ENCODE measurements around the gene SMO. TPM values are rescaled to one million over a fixed set of nuclear protein-coding genes. Genes with fewer than 3 reads are reported as not detected.

SMO gene
- total and polyA plus RNA-seq, 7 donors, result 0.60 to 18.6 (median 6.8) TPM

GRCh38 chr7:129163875-129164544, 24.4 kb upstream of the SMO start:
- Histone ChIP-seq H3K4me1 (peaks cover 0 to 12% (median 8%) of the 10 kb centered on the region in 4 donors), H3K9me3 (no peaks in the 10 kb centered on the region), H3K27ac (no peak overlapping the region), H3K27me3 (no peaks in the 10 kb centered on the region), H3K4me3 (no peak overlapping the region), H3K36me3 (no peaks in the 10 kb centered on the region)
- no peak for DNase-seq
- intact Hi-C loops (cut with DNase I), result loop anchor here (1.0 kb wide), 1 partner anchor 46 kb away; no protein-coding TSS in a partner anchor
- TF ChIP-seq, protein P1, sequence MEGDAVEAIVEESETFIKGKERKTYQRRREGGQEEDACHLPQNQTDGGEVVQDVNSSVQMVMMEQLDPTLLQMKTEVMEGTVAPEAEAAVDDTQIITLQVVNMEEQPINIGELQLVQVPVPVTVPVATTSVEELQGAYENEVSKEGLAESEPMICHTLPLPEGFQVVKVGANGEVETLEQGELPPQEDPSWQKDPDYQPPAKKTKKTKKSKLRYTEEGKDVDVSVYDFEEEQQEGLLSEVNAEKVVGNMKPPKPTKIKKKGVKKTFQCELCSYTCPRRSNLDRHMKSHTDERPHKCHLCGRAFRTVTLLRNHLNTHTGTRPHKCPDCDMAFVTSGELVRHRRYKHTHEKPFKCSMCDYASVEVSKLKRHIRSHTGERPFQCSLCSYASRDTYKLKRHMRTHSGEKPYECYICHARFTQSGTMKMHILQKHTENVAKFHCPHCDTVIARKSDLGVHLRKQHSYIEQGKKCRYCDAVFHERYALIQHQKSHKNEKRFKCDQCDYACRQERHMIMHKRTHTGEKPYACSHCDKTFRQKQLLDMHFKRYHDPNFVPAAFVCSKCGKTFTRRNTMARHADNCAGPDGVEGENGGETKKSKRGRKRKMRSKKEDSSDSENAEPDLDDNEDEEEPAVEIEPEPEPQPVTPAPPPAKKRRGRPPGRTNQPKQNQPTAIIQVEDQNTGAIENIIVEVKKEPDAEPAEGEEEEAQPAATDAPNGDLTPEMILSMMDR (IDR thresholded peaks at IDR 0.05), result peak; percentile 36 to 81 (median 55)
- no peak for TF ChIP-seq POLR2A (IDR thresholded peaks at IDR 0.05)
- WGBS, 2 donors, result 63 to 66% methylated on average over 11 of the region's 11 CpGs

GRCh38 chr7:129166745-129167144, 21.7 kb upstream of the SMO start:
- WGBS, 2 donors, result 77 to 86% methylated on average over 4 of the region's 4 CpGs
- intact Hi-C loops (cut with DNase I), result no loop called here
- H3K36me3 ChIP-seq, result no peaks in the 10 kb centered on the region
- H3K4me3 ChIP-seq, result no peak overlapping the region
- no peak for DNase-seq
- no peaks in the 10 kb centered on the region for H3K9me3 ChIP-seq
- no peak overlapping the region for H3K27ac ChIP-seq
- H3K4me1 ChIP-seq, result peaks cover 0 to 26% (median 20%) of the 10 kb centered on the region in 4 donors
- H3K27me3 ChIP-seq, result no peaks in the 10 kb centered on the region
- TF ChIP-seq EP300 (IDR thresholded peaks at IDR 0.05), result no peak
- TF ChIP-seq POLR2AphosphoS5 (IDR thresholded peaks at IDR 0.05), result no peak
- TF ChIP-seq, protein P1 (IDR thresholded peaks at IDR 0.05), result no peak
- TF ChIP-seq POLR2A (IDR thresholded peaks at IDR 0.05), result no peak

- no peak for DNase-seq
- TF ChIP-seq, protein P1 (IDR thresholded peaks at IDR 0.05), result no peak
- TF ChIP-seq EP300 (IDR thresholded peaks at IDR 0.05) (no peak), POLR2AphosphoS5 (IDR thresholded peaks at IDR 0.05) (no peak), POLR2A (IDR thresholded peaks at IDR 0.05) (no peak)
- H3K27ac ChIP-seq, result no peak overlapping the region
- intact Hi-C loops (cut with DNase I), result loop anchor here (2.0 kb wide), 1 partner anchor 21 kb away; the partner anchor contains the start of gene SMO
- H3K4me3 ChIP-seq, result no peak overlapping the region
- peaks cover 0 to 26% (median 20%) of the 10 kb centered on the region in 4 donors for H3K4me1 ChIP-seq
- no peaks in the 10 kb centered on the region for H3K27me3 ChIP-seq
- 82 to 86% methylated on average over 4 of the region's 4 CpGs for WGBS, 2 donors
- no peaks in the 10 kb centered on the region for H3K9me3 ChIP-seq
- no peaks in the 10 kb centered on the region for H3K36me3 ChIP-seq
Observed at GRCh38 chr7:129167817-129168216, 20.6 kb upstream of the SMO start.

- Histone ChIP-seq H3K4me3 (peak overlapping the region in 3 of 4 donors; percentile 45 to 54 (median 53)), H3K27me3 (no peaks in the 10 kb centered on the region), H3K4me1 (peaks cover 0 to 26% (median 20%) of the 10 kb centered on the region in 4 donors), H3K27ac (peak overlapping the region in 2 of 4 donors; percentile 58 to 64), H3K36me3 (no peaks in the 10 kb centered on the region), H3K9me3 (no peaks in the 10 kb centered on the region)
- intact Hi-C loops (cut with DNase I), result loop anchor here (2.0 kb wide), 1 partner anchor 20 kb away; the partner anchor contains the start of gene SMO
- 30 to 59% methylated on average over 20 of the region's 20 CpGs for WGBS, 2 donors
- no peak for DNase-seq
- TF ChIP-seq POLR2AphosphoS5 (IDR thresholded peaks at IDR 0.05) (no peak), EP300 (IDR thresholded peaks at IDR 0.05) (no peak), POLR2A (IDR thresholded peaks at IDR 0.05) (no peak)
- TF ChIP-seq, protein P1 (IDR thresholded peaks at IDR 0.05), result no peak
Observed at GRCh38 chr7:129168231-129169021, 20.0 kb upstream of the SMO start.
